H1 (cell line): Measurements from ENCODE around the gene CIB4. TPM values are rescaled to one million over a fixed set of nuclear protein-coding genes. Genes with fewer than 3 reads are reported as not detected.

Source experiments
- CTCF ChIA-PET: fragments of 300-600 bp; sonication (Branson Sonifier 250); formaldehyde crosslinking; loops from one replicate; lab custom pipeline; 2021; ENCODE audit not compliant: partially characterized antibody; lab: Charles Lee
- POLR2A ChIA-PET: fragments of 300-600 bp; sonication (Branson Sonifier 250); formaldehyde crosslinking; loops from one replicate; lab custom pipeline; 2021; ENCODE audit warnings: inconsistent platforms; ENCODE audit not compliant: partially characterized antibody; lab: Charles Lee
- DNase-seq, 2 experiments: peaks; one replicate each; pipeline versions ENCODE4 v3.0.0 to v3.0.0-alpha.2; 2010 to 2022; ENCODE audit warnings: low spot score in 2 of 2, low read depth in 1 of 2, mixed read lengths in 1 of 2
- FAIRE-seq: peaks from 2 replicates; lab custom pipeline; 2011; peaks lifted over from hg19 to GRCh38; lab: Jason Lieb, UNC
- H2AFZ ChIP-seq: 2 replicates; pipeline ENCODE4 v1.8.1; 2012; ENCODE audit warnings: low read length, inconsistent platforms
- H2AK5ac ChIP-seq: 2 replicates; pipeline ENCODE4 v1.6.1; 2013; ENCODE audit warnings: low read depth, low read length
- H2BK120ac ChIP-seq: replicated peaks from 2 replicates; pipeline ENCODE3; 2013; ENCODE audit warnings: low read depth, low read length, inconsistent platforms
- H2BK12ac ChIP-seq: 2 replicates; pipeline ENCODE4 v1.6.1; 2013; ENCODE audit warnings: low read depth, low read length
- H2BK15ac ChIP-seq: 2 replicates; pipeline ENCODE4 v1.6.1; 2013; ENCODE audit warnings: low read length
- H2BK20ac ChIP-seq: 2 replicates; pipeline ENCODE4 v1.6.1; 2013; ENCODE audit warnings: low read length
- H2BK5ac ChIP-seq: 2 replicates; pipeline ENCODE4 v1.6.1; 2013; ENCODE audit warnings: low read depth, low read length
- H3K14ac ChIP-seq: 2 replicates; pipeline ENCODE4 v1.6.1; 2013; ENCODE audit warnings: inconsistent platforms; ENCODE audit not compliant: insufficient read length
- H3K18ac ChIP-seq: 2 replicates; pipeline ENCODE4 v1.6.1; 2013; ENCODE audit warnings: low read length; ENCODE audit errors: extremely low read depth
- H3K23ac ChIP-seq: 2 replicates; pipeline ENCODE4 v1.6.1; 2013; ENCODE audit warnings: inconsistent platforms; ENCODE audit not compliant: insufficient read length
- H3K23me2 ChIP-seq: 2 replicates; pipeline ENCODE4 v1.6.1; 2013; ENCODE audit warnings: low read depth, low read length
- H3K27ac ChIP-seq: 2 replicates; pipeline ENCODE4 v1.6.1; 2011; ENCODE audit warnings: low read depth, low read length, inconsistent platforms
- H3K27me3 ChIP-seq, 4 experiments: replicated peaks in 1 of 4; 1 replicate in 1 of 4; 2 replicates in 3 of 4; pipeline versions ENCODE4 v1.6.1 to v1.8.1; 2011 to 2013; ENCODE audit warnings: low read length in 3 of 4, mild to moderate bottlenecking in 3 of 4, inconsistent platforms in 2 of 4, mixed read lengths in 2 of 4, moderate library complexity in 1 of 4; ENCODE audit not compliant: control insufficient read depth in 3 of 4, insufficient read depth in 3 of 4; ENCODE audit errors: extremely low read depth in 1 of 4
- H3K36me3 ChIP-seq, 4 experiments: 2 replicates each; pipeline versions ENCODE4 v1.6.1 to v1.8.1; 2011 to 2013; ENCODE audit warnings: mild to moderate bottlenecking in 4 of 4, low read length in 3 of 4, moderate library complexity in 2 of 4, control low read depth in 1 of 4, inconsistent platforms in 1 of 4; ENCODE audit not compliant: insufficient read depth in 4 of 4, control insufficient read depth in 2 of 4
- H3K4ac ChIP-seq: replicated peaks from 2 replicates; pipeline ENCODE3; 2013; ENCODE audit warnings: low read length, low read depth, mixed read lengths, inconsistent platforms; ENCODE audit not compliant: insufficient read length
- H3K4me1 ChIP-seq, 4 experiments: replicated peaks in 1 of 4; 1 replicate in 1 of 4; 2 replicates in 3 of 4; pipeline versions ENCODE4 v1.6.1 to v1.8.1; 2011 to 2013; ENCODE audit warnings: low read length in 3 of 4, inconsistent platforms in 2 of 4, mixed read lengths in 1 of 4; ENCODE audit not compliant: insufficient read depth in 4 of 4, control insufficient read depth in 3 of 4
- H3K4me2 ChIP-seq, 2 experiments: 2 replicates each; pipeline versions ENCODE4 v1.6.1 to v1.8.1; 2011 to 2013; ENCODE audit warnings: low read depth in 2 of 2, low read length in 2 of 2, control low read depth in 1 of 2, inconsistent platforms in 1 of 2, mild to moderate bottlenecking in 1 of 2; ENCODE audit not compliant: insufficient read depth in 1 of 2
- H3K4me3 ChIP-seq, 4 experiments: fragments of 200-600, 300-600 bp in 1 of 4; sonication (generic), shearing (Covaris generic), sonication (Bioruptor Twin) in 1 of 4; 2 replicates each; pipeline versions ENCODE4 v1.5.1 to v1.8.1; 2011 to 2016; ENCODE audit warnings: low read length in 4 of 4, low read depth in 3 of 4, control low read depth in 2 of 4, inconsistent platforms in 2 of 4, mild to moderate bottlenecking in 2 of 4, mixed read lengths in 1 of 4, moderate library complexity in 1 of 4; ENCODE audit not compliant: insufficient read depth in 2 of 4; ENCODE audit errors: extremely low read depth in 1 of 4
- H3K56ac ChIP-seq: replicated peaks from 2 replicates; pipeline ENCODE3; 2013; ENCODE audit warnings: low read depth, mild to moderate bottlenecking, mixed read lengths, low read length, inconsistent platforms; ENCODE audit not compliant: insufficient read length
- H3K79me1 ChIP-seq: 2 replicates; pipeline ENCODE4 v1.6.1; 2013; ENCODE audit warnings: low read depth, low read length, control low read depth
- H3K79me2 ChIP-seq, 2 experiments: 2 replicates each; pipeline versions ENCODE4 v1.6.1 to v1.8.1; 2012 to 2013; ENCODE audit warnings: low read length in 2 of 2, mild to moderate bottlenecking in 2 of 2, inconsistent platforms in 1 of 2; ENCODE audit not compliant: insufficient read depth in 2 of 2, control insufficient read depth in 1 of 2
- H3K9ac ChIP-seq, 4 experiments: replicated peaks in 1 of 4; 1 replicate in 1 of 4; 2 replicates in 3 of 4; pipeline versions ENCODE4 v1.6.1 to v1.8.1; 2011 to 2013; ENCODE audit warnings: low read depth in 3 of 4, low read length in 3 of 4, control low read depth in 2 of 4, mild to moderate bottlenecking in 2 of 4, moderate library complexity in 2 of 4, inconsistent platforms in 1 of 4; ENCODE audit errors: extremely low read depth in 1 of 4
- H3K9me3 ChIP-seq, 2 experiments: 2 replicates each; pipeline versions ENCODE4 v1.6.1 to v1.8.1; 2012 to 2013; ENCODE audit warnings: mild to moderate bottlenecking in 2 of 2, moderate library complexity in 2 of 2, control low read depth in 1 of 2, inconsistent platforms in 1 of 2, low read depth in 1 of 2, low read length in 1 of 2, mixed read lengths in 1 of 2; ENCODE audit not compliant: insufficient read depth in 2 of 2
- H4K20me1 ChIP-seq, 2 experiments: replicated peaks in 1 of 2; 2 replicates each; pipeline versions ENCODE3 to v1.8.1; 2011 to 2013; ENCODE audit warnings: inconsistent platforms in 2 of 2, low read length in 2 of 2, mild to moderate bottlenecking in 1 of 2; ENCODE audit not compliant: insufficient read depth in 2 of 2, control insufficient read depth in 1 of 2
- H4K5ac ChIP-seq: 2 replicates; pipeline ENCODE4 v1.6.1; 2013; ENCODE audit warnings: low read length, low read depth, mixed read lengths, inconsistent platforms; ENCODE audit not compliant: insufficient read length
- H4K8ac ChIP-seq: 2 replicates; pipeline ENCODE4 v1.8.0; 2013; ENCODE audit warnings: mild to moderate bottlenecking, moderate library complexity, low read length, inconsistent platforms; ENCODE audit not compliant: insufficient read depth; ENCODE audit errors: extremely low read depth
- H4K91ac ChIP-seq: replicated peaks from 2 replicates; pipeline ENCODE3; 2013; ENCODE audit warnings: low read length, mixed read lengths, inconsistent platforms; ENCODE audit not compliant: insufficient read length
- KDM4A ChIP-seq: IDR thresholded peaks from one replicate; pipeline ENCODE4 v1.7.1; 2012; ENCODE audit warnings: low read depth, mild to moderate bottlenecking, moderate library complexity, low read length, inconsistent platforms; ENCODE audit not compliant: severe bottlenecking
- SIX5 ChIP-seq: IDR thresholded peaks from 2 replicates; pipeline ENCODE4 v1.6.1; 2011; ENCODE audit warnings: mild to moderate bottlenecking, low read depth, low read length
- SUZ12 ChIP-seq: fragments of 200-600 bp; sonication (generic); IDR thresholded peaks from 2 replicates; pipeline ENCODE4 v1.6.1; 2012; ENCODE audit warnings: mild to moderate bottlenecking, inconsistent platforms, low read length, moderate library complexity, mixed read lengths
- WGBS, 2 experiments: shearing (Covaris generic) in 1 of 2; methylation state at CpG; one replicate each; pipeline versions ENCODE4 v1.1.6 to v1.1.7; 2013 to 2015; ENCODE audit warnings: low lambda C conversion rate in 2 of 2, mixed read lengths in 2 of 2, inconsistent platforms in 1 of 2, low coverage in 1 of 2, missing lambda C conversion rate in 1 of 2; ENCODE audit not compliant: insufficient replicate concordance in 2 of 2, insufficient coverage in 1 of 2, insufficient read length in 1 of 2; ENCODE audit errors: extremely low coverage in 1 of 2, missing lambda C conversion rate in 1 of 2; 5-methylcytosine and 5-hydroxymethylcytosine counted together
- polyA plus RNA-seq, 7 experiments: library from polyadenylated mRNA; depleted of rRNA in 3 of 7; stranded (reverse) in 5 of 7; unstranded in 2 of 7; fragments of >200 nt in 5 of 7; fragments of 200-250 nt in 2 of 7; gene quantifications; 1 replicate in 5 of 7; 2 replicates in 1 of 7; 4 replicates in 1 of 7; pipeline versions ENCODE4 v1.2.1 to v1.2.3, GENCODE V29; 2011 to 2013; ENCODE audit warnings: missing spikeins in 2 of 7, mixed read lengths in 2 of 7
- total RNA-seq: library from RNA; stranded (reverse); fragmentation: NEBNext Ultra II Directional; extraction: Animal tissue kit (Norgen Biotek cat#: 25700); gene quantifications from 2 replicates; pipeline ENCODE4 v1.2.1, GENCODE V29; 2021

The CIB4 gene
- total and polyA plus RNA-seq, 2 of the 8 experiments (the other 6 are each of a cell fraction or from before 2014, with no cell fraction given) = not detected

DNA sequence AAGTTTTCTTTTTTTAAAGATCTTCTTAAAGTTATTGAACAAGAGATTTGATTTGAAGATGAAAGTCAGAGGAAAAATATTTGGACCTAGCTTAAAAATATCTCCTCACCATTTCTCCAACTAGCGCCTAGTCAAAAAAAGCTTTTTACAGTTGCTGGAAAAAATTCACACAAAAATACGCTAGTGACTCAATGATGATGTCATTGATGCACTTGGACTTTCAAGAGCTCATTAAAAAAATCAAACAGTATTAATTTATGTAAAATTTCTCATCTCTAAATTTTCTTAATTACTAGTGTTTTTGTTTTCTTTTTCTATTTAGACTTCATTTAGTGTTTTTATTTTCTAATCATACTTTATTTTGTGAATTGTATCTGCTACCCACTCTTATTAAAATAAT, 41.8 kb downstream of the CIB4 start:
- H2BK15ac ChIP-seq = no peak overlapping the region
- H2BK20ac ChIP-seq = no peak overlapping the region
- H4K20me1 ChIP-seq = no peaks in the 10 kb centered on the region
- no peak overlapping the region for H3K4ac ChIP-seq
- peaks cover 0 to 4% (median 1%) of the 10 kb centered on the region in 4 experiments; a peak in 3 of 7 replicates for H3K4me1 ChIP-seq
- H3K23me2 ChIP-seq = no peaks in the 10 kb centered on the region
- no peak overlapping the region for H2BK5ac ChIP-seq
- no peak overlapping the region for H3K14ac ChIP-seq
- no peaks in the 10 kb centered on the region for H3K79me1 ChIP-seq
- H4K91ac ChIP-seq = no peak overlapping the region
- no peaks in the 10 kb centered on the region for H3K9me3 ChIP-seq
- H4K5ac ChIP-seq = no peak overlapping the region
- H3K27ac ChIP-seq = no peak overlapping the region
- H3K4me3 ChIP-seq = no peak overlapping the region
- 82% methylated on average over 2 of the region's 2 CpGs; no CpG with 5 or more reads in 1 of the 2 experiments for WGBS, 2 experiments
- no peak overlapping the region for H3K56ac ChIP-seq
- no peak for DNase-seq
- H2AFZ ChIP-seq = no peak overlapping the region
- CTCF ChIA-PET = interaction anchor here (1.1 to 2.7 kb wide), 2 partner anchors 43 to 126 kb away, joined by 3 to 6 read pairs; no protein-coding TSS in a partner anchor
- H3K4me2 ChIP-seq = no peak overlapping the region
- H3K18ac ChIP-seq = no peak overlapping the region
- no peak overlapping the region for H3K9ac ChIP-seq
- TF ChIP-seq SUZ12 (no peak), KDM4A (no peak), SIX5 (no peak)
- H4K8ac ChIP-seq = no peak overlapping the region
- no peaks in the 10 kb centered on the region for H3K36me3 ChIP-seq
- no peaks in the 10 kb centered on the region for H3K79me2 ChIP-seq
- no peak overlapping the region for H2AK5ac ChIP-seq
- no peak overlapping the region for H2BK120ac ChIP-seq
- H3K23ac ChIP-seq = no peak overlapping the region
- POLR2A ChIA-PET = no interaction called here
- H2BK12ac ChIP-seq = no peak overlapping the region
- H3K27me3 ChIP-seq = no peaks in the 10 kb centered on the region
- FAIRE-seq = no peak
